Measurements from ENCODE around the gene SRL.
"Not testable (repeated sequence)": the region's sequence is repeated elsewhere in the genome, so short reads cannot be mapped to it uniquely, and the experiment has no call there.

SRL gene

DNA sequence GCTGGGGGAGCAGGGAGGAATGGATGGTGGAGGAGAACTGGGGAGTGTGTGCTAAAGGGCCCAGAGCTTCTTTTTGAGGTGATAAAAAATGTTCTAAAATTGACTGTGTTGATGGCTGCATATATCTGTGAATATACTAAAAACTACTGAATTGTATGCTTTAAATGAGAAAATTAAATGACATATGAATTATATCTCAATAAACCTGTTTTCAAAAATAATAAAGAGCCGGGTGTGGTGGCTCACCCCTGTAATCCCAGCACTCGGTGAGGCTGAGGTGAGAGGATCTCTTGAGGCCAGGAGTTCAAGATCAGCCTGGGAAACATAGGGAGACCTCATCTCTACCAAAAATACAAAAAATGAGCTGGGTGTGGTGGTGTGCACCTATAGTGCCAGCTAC is 16.8 kb downstream of the SRL start:
- DNase-seq: no peak

DNA sequence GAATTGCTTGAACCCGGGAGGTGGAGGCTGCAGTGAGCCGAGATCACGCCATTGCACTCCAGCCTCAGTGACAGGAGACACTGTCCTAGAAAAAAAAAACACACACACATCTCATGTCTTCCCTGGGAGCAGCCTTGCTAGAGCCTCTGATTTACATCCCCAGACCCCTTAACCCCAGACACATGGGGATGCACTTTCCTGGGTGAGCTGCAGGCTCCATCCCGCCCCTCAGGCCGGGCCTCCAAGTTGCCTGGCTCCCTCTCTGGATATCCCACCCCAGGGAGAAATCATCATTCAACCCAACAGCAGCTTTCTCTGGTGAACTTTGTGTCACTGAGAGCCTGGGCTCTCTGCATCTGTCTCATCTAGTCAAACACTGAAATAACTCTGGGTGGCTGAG is 21.5 kb downstream of the SRL start:
- no peak for DNase-seq

- no peak for DNase-seq
These were observed 23.7 kb downstream of the SRL start for GRCh38 chr16:4218202-4218601.

DNA sequence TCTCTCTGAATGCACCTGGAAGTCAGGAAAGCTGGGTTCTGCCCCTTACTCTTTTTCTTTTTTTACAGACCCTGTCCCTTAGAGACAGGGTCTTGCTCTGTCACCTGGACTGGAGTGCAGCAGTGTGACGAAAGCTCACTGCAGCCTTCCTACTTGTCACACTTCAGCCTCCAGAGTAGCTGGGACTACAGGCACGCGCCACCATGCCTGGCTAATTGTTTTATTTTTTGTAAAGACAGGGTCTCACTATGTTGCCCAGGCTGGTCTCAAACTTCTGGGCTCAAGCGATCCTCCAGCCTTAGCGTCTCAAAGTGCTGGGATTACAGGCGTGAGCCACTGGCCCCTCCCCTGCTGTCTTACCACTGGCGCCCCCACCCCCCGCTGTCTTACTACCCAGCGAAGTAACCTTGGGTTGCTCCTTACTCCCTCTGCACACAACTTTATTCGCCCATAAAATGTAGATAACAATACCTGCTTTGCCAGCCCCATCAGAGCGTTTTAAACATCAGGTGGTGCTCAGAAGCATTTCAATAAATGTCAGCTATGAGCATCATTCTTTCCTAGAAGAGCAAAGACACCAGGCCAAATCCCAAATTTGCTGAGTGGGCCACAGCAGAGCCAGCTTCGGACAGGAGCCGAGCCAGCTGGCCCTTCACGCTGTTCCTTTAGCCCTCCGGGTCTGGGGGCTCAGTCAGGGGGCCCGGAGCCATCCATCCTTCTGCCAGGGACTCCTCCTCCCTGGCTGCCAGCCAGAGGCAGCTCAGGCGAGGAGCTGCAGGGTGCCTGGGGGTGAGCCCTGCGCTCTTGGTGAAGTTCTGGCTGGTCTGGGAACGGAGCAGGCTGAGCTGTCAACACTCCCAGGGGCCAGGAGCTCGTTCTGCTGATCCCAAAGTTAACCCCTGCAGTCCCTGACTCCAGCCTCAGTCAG is 24.4 kb downstream of the SRL start:
- DNase-seq: no peak

GRCh38 chr16:4216596-4216995 is 25.3 kb downstream of the SRL start:
- no peak for DNase-seq

GRCh38 chr16:4215106-4215505 is 26.8 kb downstream of the SRL start:
- no peak for DNase-seq

GRCh38 chr16:4214215-4214621 is 27.7 kb downstream of the SRL start:
- no peak for DNase-seq

DNA sequence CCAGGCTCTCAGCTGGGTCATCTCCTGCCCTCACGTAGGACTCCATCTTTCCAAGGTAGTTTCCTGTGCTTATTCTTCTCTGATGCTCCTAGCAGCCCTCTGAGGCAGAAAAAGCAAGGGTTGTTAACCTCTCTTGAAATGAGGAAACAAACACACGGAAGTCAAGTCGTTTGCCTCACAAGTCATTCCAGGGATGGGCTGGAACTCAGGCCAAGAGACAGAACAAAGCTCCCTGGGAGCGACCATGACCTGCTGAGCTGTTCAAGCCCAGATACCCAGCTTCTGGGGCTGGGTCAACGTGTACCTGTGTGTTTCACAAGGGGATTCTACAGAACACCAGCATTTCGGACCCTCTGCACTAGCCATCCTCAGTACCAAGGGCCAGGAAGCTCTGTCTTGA is 28.1 kb downstream of the SRL start:
- no peak for DNase-seq

DNA sequence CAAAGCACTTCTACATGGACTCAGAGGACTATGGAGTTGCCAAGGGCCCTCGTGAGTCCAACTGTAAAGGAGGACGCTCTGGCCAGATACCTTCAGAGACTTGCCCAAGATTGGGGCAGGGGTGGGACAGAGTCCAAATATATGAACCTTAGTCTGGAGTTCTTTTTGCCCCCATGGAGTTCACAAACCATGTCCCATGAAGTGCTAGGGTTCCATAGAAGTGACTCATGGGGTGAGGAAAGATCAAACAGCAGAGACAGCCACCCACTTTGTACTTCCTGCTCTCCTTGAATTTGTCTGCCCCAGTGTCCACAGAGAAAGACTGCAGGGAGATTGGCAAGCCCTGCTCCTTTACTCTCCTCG is 29.0 kb downstream of the SRL start:
- DNase-seq: no peak

DNA sequence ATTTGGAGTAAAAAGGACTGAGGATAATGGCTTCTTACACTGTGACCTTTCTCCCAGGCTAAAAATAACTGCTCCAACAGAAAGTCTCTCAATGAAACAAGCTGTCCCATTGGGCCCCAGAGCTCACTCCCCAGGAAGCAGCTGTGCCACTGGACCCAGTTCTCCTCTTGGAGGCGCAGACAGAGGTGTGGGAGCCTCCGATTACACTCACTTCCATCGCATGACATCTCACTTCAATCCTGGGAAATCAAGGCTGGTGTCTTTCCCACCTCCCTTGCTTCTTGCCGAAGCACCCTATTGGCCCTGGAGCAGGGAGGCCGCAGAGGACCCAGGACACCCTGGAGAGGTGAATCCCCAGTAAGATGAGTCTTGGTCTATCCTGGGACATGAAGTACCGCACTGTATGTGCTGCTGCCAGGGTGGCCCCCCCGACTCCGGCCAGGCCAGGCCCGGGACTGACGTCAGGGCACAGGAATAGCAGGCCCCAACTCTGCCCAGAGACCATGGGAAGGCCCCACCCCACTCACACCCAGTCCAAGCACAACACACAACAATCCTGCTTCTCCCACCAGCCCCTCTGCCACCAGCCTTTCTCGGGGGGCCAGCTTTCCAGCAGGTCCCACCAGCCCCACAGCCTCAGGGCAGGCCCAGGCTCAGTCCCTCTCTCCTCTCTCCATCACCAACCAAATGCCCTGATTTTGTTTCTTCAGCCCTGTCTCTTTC is 29.5 kb downstream of the SRL start:
- no peak for DNase-seq

GRCh38 chr16:4211445-4212210 is 30.3 kb downstream of the SRL start:
- DNase-seq: not testable (repeated sequence)

DNA sequence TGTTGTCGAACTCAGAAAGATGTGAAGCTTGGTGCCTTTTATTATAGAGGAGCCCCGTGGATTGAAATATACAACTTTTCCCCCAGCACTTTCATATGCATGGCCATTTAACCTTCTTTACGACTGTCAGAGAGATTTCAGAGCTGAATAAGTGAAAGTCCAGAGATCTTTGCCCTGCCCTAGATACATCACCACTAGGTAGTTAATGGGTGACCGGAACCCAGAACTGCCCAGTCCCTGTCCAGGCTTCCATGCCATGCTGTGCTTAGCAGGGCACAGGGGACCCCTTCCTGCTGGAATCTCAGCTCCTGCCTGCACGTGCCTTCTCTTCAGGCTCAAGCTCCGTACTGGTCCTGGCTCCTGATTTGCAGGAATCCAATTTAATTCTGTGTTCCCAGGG is 32.2 kb downstream of the SRL start:
- DNase-seq: no peak

DNA sequence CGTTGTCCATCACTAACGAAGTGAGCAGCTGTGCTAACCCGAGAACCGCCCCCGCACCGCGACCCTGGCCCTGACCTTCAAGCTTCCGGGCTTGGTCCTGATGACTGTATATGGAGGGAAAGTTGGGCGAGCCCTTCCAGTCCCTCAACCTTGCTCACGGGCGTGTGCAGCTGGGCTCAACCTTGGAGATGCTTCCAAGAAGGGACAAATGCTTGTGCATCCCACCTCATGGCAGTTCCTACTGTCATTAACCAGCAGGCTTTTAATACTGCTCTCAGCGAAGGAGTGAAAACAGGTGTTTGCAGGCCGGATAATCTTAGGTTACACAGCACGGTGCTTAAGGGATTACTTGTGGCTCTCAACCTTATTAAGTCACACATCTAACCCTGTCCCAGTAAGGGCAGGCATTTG is 33.5 kb downstream of the SRL start:
- DNase-seq: no peak

GRCh38 chr16:4207683-4208340 is 34.1 kb downstream of the SRL start:
- DNase-seq: no peak

- DNase-seq: no peak
These were observed 34.7 kb downstream of the SRL start for GRCh38 chr16:4207229-4207628.

GRCh38 chr16:4206680-4207079 is 35.2 kb downstream of the SRL start:
- no peak for DNase-seq

DNA sequence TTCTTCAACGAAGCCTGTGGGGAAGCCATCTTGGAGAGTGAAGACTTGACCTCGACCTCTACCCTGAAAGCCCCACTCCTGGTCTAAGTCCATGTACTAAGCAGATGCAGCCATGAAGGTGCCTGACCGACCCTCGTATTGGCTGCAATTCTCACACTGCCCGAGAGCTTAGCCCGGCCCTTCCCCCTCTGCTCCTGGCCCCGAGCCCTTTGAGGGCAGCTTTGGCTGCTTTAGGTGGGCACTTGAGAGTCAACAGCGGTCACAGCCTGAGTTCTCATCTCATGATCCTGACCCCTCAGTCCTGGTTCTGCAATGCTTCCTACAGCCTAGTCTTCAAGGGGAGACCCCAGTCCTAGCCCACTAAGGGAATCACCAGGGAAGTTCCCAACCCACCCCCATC is 35.9 kb downstream of the SRL start:
- DNase-seq: no peak

GRCh38 chr16:4204521-4204920 is 37.4 kb downstream of the SRL start:
- no peak for DNase-seq

DNA sequence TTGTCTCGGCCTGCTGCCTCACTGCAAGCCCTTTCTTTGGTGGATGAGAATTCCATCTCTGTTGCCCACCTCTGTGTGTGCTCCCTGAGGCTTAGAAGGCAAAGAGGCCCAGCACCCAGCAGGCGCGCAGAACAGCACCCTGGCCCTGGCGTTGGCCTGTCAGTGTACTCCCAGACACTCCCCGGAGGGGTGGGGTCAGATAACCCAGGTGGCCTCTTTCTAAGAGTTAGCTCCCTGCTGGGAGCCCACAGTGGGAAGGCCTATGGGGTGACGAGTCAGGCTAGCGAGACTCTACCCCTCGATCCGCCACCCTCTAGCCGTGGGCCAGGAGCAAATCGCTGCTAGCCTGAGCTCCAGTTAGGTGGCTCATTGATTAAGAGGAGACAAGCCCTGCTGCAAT is 38.1 kb downstream of the SRL start:
- no peak for DNase-seq

GRCh38 chr16:4202615-4203345 is 39.1 kb downstream of the SRL start:
- no peak for DNase-seq

DNA sequence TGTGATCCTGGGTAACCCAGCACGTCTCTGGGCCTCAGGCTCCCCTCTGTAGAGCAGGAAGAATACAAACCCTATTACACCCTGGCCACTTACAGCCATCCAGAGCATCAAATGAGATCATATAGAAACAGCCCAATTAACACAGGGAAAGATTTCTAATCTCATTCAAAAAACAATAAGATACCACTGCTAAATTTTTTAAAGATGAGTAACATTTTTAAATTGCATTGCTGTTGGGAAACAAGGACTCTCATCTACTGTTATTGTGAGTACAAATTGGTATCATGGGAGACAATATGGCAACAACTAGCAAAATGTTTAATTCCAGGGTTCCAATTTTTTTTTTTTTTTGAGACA is 41.1 kb downstream of the SRL start:
- no peak for DNase-seq

GRCh38 chr16:4200000-4200780 is 41.7 kb downstream of the SRL start:
- no peak for DNase-seq

All from GF-D8 (cell line).